Esophagus muscularis mucosa (tissue), 4 donors: ENCODE measurements around the gene BAG5. TPM values are rescaled to one million over a fixed set of nuclear protein-coding genes. Genes with fewer than 3 reads are reported as not detected.
A peak's percentile ranks its signal among the peaks of the same experiment; 100 is the strongest.

Experiments used
- DNase-seq: peaks from one replicate; pipeline ENCODE4 v3.0.0-alpha.2; 2017; ENCODE audit errors: extremely low spot score
- H3K27ac ChIP-seq, 4 donors: fragments of 200-600 bp; sonication (generic); replicated peaks in 1 of 4; 1 replicate in 3 of 4; 2 replicates in 1 of 4; pipeline ENCODE4 v1.5.1; 2016 to 2019; ENCODE audit warnings: mild to moderate bottlenecking in 1 of 4
- H3K27me3 ChIP-seq, 4 donors: fragments of 200-600 bp; sonication (generic); one replicate each; pipeline versions ENCODE4 v1.5.1 to v1.6.0; 2016 to 2019
- H3K36me3 ChIP-seq, 4 donors: fragments of 200-600 bp; sonication (generic); one replicate each; pipeline ENCODE4 v1.5.1; 2016 to 2019
- H3K4me1 ChIP-seq, 4 donors: fragments of 200-600 bp; sonication (generic); one replicate each; pipeline ENCODE4 v1.5.1; 2016 to 2019
- H3K4me3 ChIP-seq, 4 donors: fragments of 200-600 bp; sonication (generic); 1 replicate in 2 of 4; 2 replicates in 2 of 4; pipeline ENCODE4 v1.5.1; 2016 to 2019; ENCODE audit warnings: mild to moderate bottlenecking in 4 of 4, moderate library complexity in 1 of 4
- H3K9me3 ChIP-seq, 4 donors: fragments of 200-600 bp; sonication (generic); 1 replicate in 3 of 4; 2 replicates in 1 of 4; pipeline ENCODE4 v1.5.1; 2016 to 2019
- EP300 ChIP-seq: sonication (generic); formaldehyde crosslinking; IDR thresholded peaks from one replicate; pipeline ENCODE4 v1.6.1; 2017; ENCODE audit warnings: antibody characterized with exemption
- POLR2A ChIP-seq: fragments of 450-650 bp; IDR thresholded peaks from one replicate; pipeline ENCODE4 v1.6.1; 2017; ENCODE audit warnings: antibody characterized with exemption, moderate library complexity, mild to moderate bottlenecking, low read depth
- POLR2AphosphoS5 ChIP-seq, 2 donors: sonication (generic); formaldehyde crosslinking; IDR thresholded peaks; one replicate each; pipeline ENCODE4 v1.6.1; 2017; ENCODE audit warnings: antibody characterized with exemption in 2 of 2
- WGBS: methylation state at CpG from one replicate; pipeline ENCODE4 v1.1.5; 2018; 5-methylcytosine and 5-hydroxymethylcytosine counted together
- intact Hi-C: fragments of 100-400 bp; cut with DNase I; formaldehyde crosslinking; loops from one replicate; pipeline ENCODE4 v1.15.1; 2023
- total RNA-seq, 4 donors: library from RNA; depleted of rRNA; stranded (reverse); fragments of >200 nt; gene quantifications; one replicate each; pipeline versions ENCODE4 v1.1.0 to v1.2.1, GENCODE V29; 2016
- TF ChIP-seq, protein P1 (sequence below), 3 experiments: fragments of 200-600 bp in 2 of 3; fragments of 450-650 bp in 1 of 3; sonication (generic) in 2 of 3; IDR thresholded peaks; one replicate each; pipeline ENCODE4 v1.5.1; 2017 to 2019; ENCODE audit warnings: antibody characterized with exemption in 3 of 3, mild to moderate bottlenecking in 2 of 3, moderate library complexity in 1 of 3

The BAG5 gene
- total RNA-seq, 4 donors from 2014 or later: 27.4 to 34.7 (median 28.3) TPM

DNA sequence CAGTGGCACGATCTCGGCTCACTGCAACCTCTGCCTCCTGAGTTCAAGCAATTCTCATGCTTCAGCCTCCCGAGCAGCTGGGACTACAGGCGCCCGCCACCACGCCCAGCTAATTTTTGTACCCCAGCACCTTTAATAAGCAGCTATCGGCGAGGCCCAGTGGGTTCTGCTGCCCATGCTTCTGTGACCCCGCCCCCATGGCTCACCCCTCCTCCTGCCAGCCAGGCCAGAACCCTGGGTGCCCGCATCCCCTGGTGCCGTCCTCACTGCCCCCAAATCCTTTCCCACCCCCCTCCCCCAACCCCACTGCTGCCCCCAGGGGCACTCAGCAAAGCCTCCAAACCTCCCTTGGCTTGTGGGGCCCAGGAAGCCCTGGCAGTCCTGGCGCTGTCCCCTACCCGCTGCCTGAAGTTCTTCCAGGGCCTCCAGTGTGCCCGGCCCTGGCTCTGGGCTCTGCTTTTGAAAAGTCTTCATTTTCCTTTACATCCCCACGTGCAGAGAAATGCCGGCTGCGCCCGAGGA lies 14.5 kb downstream of the BAG5 start:
- no peak for DNase-seq
- Histone ChIP-seq H3K4me3 (no peak overlapping the region), H3K4me1 (peaks cover 69 to 100% (median 98%) of the 10 kb centered on the region in 4 donors), H3K36me3 (no peaks in the 10 kb centered on the region), H3K27ac (peak overlapping the region; percentile 94 to 98 (median 96)), H3K27me3 (peaks cover 0 to 2% (median 0%) of the 10 kb centered on the region in 4 donors), H3K9me3 (no peaks in the 10 kb centered on the region)
- intact Hi-C loops: no loop called here
- TF ChIP-seq POLR2A (no peak), POLR2AphosphoS5 (IDR thresholded peaks at IDR 0.05) (no peak), EP300 (no peak)
- TF ChIP-seq, protein P1, sequence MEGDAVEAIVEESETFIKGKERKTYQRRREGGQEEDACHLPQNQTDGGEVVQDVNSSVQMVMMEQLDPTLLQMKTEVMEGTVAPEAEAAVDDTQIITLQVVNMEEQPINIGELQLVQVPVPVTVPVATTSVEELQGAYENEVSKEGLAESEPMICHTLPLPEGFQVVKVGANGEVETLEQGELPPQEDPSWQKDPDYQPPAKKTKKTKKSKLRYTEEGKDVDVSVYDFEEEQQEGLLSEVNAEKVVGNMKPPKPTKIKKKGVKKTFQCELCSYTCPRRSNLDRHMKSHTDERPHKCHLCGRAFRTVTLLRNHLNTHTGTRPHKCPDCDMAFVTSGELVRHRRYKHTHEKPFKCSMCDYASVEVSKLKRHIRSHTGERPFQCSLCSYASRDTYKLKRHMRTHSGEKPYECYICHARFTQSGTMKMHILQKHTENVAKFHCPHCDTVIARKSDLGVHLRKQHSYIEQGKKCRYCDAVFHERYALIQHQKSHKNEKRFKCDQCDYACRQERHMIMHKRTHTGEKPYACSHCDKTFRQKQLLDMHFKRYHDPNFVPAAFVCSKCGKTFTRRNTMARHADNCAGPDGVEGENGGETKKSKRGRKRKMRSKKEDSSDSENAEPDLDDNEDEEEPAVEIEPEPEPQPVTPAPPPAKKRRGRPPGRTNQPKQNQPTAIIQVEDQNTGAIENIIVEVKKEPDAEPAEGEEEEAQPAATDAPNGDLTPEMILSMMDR (IDR thresholded peaks at IDR 0.05): no peak
- 84% methylated on average over 15 of the region's 18 CpGs for WGBS

DNA sequence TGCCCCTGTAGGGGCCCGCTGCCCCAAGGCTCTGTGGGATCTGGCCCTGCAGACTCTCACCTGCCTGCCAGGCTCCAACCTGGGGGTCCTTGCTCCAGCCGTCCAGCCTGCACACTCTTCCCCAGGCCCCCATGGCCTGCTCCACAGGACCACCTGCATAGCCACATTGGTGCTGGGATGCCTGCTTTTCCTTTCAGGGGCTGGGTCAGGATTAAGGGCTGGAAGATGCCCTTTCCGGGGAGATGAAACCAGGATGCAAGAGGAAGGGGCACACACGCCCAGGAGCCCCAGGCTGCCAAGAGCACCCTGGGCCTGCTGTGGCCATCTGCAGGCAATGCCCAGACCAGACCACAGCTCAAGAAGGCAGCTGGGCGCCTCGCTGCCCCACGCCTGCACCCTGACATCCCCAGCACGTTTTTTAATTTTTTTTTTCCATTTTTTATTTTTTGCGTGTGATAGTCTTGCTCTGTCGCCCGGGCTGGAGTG lies 15.0 kb downstream of the BAG5 start:
- Histone ChIP-seq H3K4me1 (peaks cover 69 to 100% (median 98%) of the 10 kb centered on the region in 4 donors), H3K27me3 (peaks cover 0 to 2% (median 0%) of the 10 kb centered on the region in 4 donors), H3K36me3 (no peaks in the 10 kb centered on the region), H3K9me3 (no peaks in the 10 kb centered on the region), H3K4me3 (no peak overlapping the region), H3K27ac (peak overlapping the region in 3 of 4 donors; percentile 22 to 98 (median 97))
- intact Hi-C loops: no loop called here
- WGBS: 84% methylated on average over 9 of the region's 11 CpGs
- no peak for DNase-seq
- TF ChIP-seq POLR2A: no peak
- TF ChIP-seq, protein P1 (IDR thresholded peaks at IDR 0.05): no peak
- no peak for TF ChIP-seq POLR2AphosphoS5 (IDR thresholded peaks at IDR 0.05)
- no peak for TF ChIP-seq EP300

DNA sequence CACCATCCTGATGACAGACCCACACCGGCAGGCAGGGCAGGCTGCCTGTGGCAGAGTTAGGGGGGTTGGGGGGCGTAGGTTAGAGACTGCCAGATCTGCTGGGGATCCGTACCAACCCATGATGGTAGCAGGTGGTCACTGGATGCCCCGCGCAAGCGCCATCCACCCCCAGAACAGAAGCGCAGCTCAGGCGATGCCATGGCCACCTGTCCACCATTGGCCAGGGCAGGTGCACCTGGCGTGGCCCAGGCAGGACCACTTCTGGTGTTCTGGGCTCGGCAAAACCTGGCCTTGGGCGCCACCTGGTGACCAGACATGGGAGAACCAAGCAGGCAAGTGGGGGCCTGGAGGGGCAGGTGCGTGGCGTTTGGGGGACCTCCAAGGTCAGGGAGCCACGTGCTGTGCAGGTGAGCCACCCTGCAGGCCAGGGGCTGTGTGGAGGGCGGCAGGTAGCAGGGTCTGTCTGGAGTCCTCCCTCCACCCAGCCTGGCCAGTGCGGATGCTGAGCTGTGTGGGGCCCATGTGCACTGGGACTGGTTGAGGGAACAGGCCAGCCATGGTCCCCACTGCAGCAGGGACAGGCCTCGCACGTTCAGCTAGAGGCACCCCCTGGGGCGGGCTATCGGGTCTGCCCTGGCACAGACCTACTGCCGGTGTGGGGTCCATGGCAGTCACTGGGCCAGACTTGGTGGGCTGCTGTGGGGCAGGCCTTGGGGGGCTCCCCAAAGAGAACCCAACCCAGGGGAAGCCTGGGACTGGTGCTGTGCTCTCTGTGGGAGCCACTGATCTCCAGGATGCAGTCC lies 15.6 kb downstream of the BAG5 start:
- Histone ChIP-seq H3K36me3 (no peaks in the 10 kb centered on the region), H3K27me3 (peaks cover 0 to 2% (median 0%) of the 10 kb centered on the region in 4 donors), H3K4me3 (no peak overlapping the region), H3K27ac (peak overlapping the region; percentile 93 to 97 (median 94)), H3K4me1 (peaks cover 72 to 100% (median 98%) of the 10 kb centered on the region in 4 donors), H3K9me3 (no peaks in the 10 kb centered on the region)
- WGBS: 20% methylated on average over 1 of the region's 21 CpGs
- TF ChIP-seq, protein P1 (IDR thresholded peaks at IDR 0.05): peak; percentile 85 to 92 (median 91)
- TF ChIP-seq POLR2AphosphoS5 (IDR thresholded peaks at IDR 0.05) (peak; percentile 44 to 58), EP300 (no peak), POLR2A (no peak)
- intact Hi-C loops: loop anchor here (1.0 kb wide), 1 partner anchor 29 kb away; no protein-coding TSS in a partner anchor
- DNase-seq: no peak

DNA sequence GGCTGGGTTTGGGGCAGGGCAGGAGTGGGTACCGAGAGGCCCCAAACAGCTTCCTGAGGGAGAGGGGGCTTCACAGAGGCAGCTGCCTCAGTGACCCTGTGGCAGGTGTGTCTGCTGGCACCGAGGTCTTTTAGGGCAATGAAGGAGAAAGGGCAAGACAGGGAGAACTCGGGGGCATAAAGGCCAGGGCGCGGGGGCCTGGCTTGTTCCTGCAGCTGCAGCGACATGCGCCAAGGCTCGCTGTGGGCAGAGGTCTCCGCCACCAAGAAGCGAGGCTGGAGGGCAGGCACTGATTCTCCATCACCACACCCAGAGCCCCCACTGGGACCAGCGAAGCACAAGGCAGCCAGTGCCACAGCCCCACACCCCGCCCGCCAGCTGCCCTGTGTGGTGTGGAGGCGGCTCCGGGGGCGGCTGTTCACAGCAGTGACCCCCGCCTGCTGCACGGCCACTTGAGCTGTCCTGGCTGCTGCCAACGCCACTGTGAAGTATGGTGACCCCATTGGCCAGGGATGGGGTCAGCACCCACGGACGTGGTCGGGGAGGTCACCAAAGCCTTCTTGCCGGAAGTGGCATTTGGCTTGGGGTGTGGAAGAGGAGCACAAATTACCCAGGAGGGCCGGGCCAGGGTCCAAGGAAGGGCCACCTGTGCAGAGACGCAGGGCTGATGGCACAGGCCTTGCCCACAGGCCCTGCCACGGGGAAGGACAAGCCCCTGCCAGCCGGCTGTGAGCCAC lies 16.4 kb downstream of the BAG5 start:
- Histone ChIP-seq H3K27ac (peak overlapping the region; percentile 93 to 97 (median 94)), H3K27me3 (peaks cover 0 to 2% (median 0%) of the 10 kb centered on the region in 4 donors), H3K9me3 (no peaks in the 10 kb centered on the region), H3K4me3 (no peak overlapping the region), H3K4me1 (peaks cover 72 to 100% (median 98%) of the 10 kb centered on the region in 4 donors), H3K36me3 (no peaks in the 10 kb centered on the region)
- no peak for TF ChIP-seq POLR2A
- TF ChIP-seq, protein P1 (IDR thresholded peaks at IDR 0.05): no peak
- no peak for TF ChIP-seq EP300
- no peak for TF ChIP-seq POLR2AphosphoS5 (IDR thresholded peaks at IDR 0.05)
- 69% methylated on average over 22 of the region's 27 CpGs for WGBS
- intact Hi-C loops: loop anchor here (1.0 kb wide), 1 partner anchor 28 kb away; no protein-coding TSS in a partner anchor
- no peak for DNase-seq
